Central memory CD4-positive, alpha-beta T cell (primary cell): ENCODE measurements around the gene NDUFA3.

Experiments used
- DNase-seq: peaks from one replicate; pipeline ENCODE4 v3.0.0; 2022

Gene NDUFA3

GRCh38 chr19:54141356-54141755, 38.7 kb downstream of the NDUFA3 start:
- DNase-seq: no peak

- no peak for DNase-seq
Observed at GRCh38 chr19:54142166-54142780, 39.6 kb downstream of the NDUFA3 start.

- no peak for DNase-seq
Observed at GRCh38 chr19:54145541-54146158, 43.0 kb downstream of the NDUFA3 start.

- no peak for DNase-seq
Observed at GRCh38 chr19:54147676-54148075, 45.0 kb downstream of the NDUFA3 start.

- DNase-seq: no peak
Observed at GRCh38 chr19:54148158-54148557, 45.5 kb downstream of the NDUFA3 start.

GRCh38 chr19:54149021-54149812, 46.6 kb downstream of the NDUFA3 start:
- DNase-seq: no peak

GRCh38 chr19:54151362-54152035, 48.8 kb downstream of the NDUFA3 start:
- DNase-seq: no peak

GRCh38 chr19:54152267-54152666, 49.6 kb downstream of the NDUFA3 start:
- no peak for DNase-seq

GRCh38 chr19:54152878-54153524, 50.3 kb downstream of the NDUFA3 start:
- no peak for DNase-seq

- no peak for DNase-seq
Observed at GRCh38 chr19:54153731-54154326, 51.2 kb downstream of the NDUFA3 start.

GRCh38 chr19:54154603-54155345, 52.1 kb downstream of the NDUFA3 start:
- DNase-seq: peak; percentile 57

GRCh38 chr19:54155694-54156093, 53.0 kb downstream of the NDUFA3 start:
- no peak for DNase-seq

- DNase-seq: no peak
Observed at GRCh38 chr19:54156490-54156889, 53.8 kb downstream of the NDUFA3 start.

- no peak for DNase-seq
Observed at GRCh38 chr19:54156953-54157352, 54.3 kb downstream of the NDUFA3 start.
